Measurements from ENCODE around the gene IL1RAPL2. TPM values are rescaled to one million over a fixed set of nuclear protein-coding genes. Genes with fewer than 3 reads are reported as not detected.
A peak's percentile ranks its signal among the peaks of the same experiment; 100 is the strongest.

Gene IL1RAPL2
- total RNA-seq, 4 donors from 2014 or later: not detected

DNA sequence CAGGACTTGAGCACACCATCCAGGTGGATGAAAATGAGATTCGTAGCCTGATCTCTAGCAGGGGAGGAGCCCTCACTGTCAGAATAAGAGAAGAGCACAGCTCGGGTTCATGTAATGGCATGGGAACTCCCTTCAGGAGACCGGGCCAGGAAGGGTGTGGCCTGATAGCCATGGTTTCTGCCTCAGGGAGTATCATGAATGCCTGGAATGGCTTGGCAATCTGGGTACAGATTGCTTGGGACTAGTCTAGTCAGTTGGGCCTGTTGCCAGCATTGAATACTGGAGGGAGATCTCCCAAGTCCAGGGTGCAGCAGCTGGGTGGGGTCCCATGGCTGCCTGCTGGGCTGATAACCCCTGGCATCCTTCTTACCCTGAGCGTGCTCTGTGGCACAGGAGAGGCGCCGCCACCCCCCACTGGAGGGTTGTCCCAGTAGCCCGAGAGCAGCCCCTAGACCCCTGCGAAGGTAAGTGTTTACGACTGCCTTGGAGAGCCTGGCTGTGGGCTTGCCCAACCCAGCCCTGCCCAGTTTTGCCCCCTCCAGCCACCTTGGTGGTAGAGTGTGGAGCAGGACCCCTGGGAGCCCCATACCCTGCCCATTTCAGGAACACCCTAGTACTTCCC lies 355.7 kb downstream of the IL1RAPL2 start:
- Histone ChIP-seq H3K27ac (no peak overlapping the region), H3K27me3 (no peaks in the 10 kb centered on the region), H3K4me1 (no peaks in the 10 kb centered on the region), H3K36me3 (no peaks in the 10 kb centered on the region), H3K4me3 (no peak overlapping the region), H3K9me3 (no peaks in the 10 kb centered on the region)
- ATAC-seq (no peak), DNase-seq (no peak)
- TF ChIP-seq POLR2A (IDR thresholded peaks at IDR 0.05): no peak
- TF ChIP-seq, protein P1, sequence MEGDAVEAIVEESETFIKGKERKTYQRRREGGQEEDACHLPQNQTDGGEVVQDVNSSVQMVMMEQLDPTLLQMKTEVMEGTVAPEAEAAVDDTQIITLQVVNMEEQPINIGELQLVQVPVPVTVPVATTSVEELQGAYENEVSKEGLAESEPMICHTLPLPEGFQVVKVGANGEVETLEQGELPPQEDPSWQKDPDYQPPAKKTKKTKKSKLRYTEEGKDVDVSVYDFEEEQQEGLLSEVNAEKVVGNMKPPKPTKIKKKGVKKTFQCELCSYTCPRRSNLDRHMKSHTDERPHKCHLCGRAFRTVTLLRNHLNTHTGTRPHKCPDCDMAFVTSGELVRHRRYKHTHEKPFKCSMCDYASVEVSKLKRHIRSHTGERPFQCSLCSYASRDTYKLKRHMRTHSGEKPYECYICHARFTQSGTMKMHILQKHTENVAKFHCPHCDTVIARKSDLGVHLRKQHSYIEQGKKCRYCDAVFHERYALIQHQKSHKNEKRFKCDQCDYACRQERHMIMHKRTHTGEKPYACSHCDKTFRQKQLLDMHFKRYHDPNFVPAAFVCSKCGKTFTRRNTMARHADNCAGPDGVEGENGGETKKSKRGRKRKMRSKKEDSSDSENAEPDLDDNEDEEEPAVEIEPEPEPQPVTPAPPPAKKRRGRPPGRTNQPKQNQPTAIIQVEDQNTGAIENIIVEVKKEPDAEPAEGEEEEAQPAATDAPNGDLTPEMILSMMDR (IDR thresholded peaks at IDR 0.05 in 4 of 5, conservative IDR thresholded peaks at IDR 0.05 in 1 of 5): no peak
- in situ Hi-C loops (cut with MboI; ENCODE audit: low sequenced_read_pairs in 4 of 4) (no loop called here), intact Hi-C loops (cut with DNase I; ENCODE audit: low total_unique reads) (no loop called here)

DNA sequence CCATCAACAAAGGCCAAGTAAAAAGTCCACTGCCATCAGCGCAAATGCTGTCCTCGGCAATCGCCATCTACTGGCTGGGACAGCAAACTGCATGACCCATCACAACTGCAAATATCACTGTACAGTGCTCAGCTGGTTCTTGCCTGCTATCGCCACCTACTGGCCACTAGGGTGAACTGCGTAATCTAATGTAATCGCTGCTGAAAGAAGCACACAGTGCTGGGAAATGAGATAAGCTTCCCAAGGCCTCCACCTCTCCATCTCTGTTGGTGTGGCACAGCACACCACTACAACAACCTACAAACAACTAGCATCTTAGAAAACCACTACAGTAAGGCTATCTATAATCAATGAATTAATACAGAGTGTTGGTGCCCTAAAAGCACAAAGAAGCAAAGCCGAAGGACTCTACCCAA lies 356.2 kb downstream of the IL1RAPL2 start:
- TF ChIP-seq, protein P1 (IDR thresholded peaks at IDR 0.05 in 4 of 5, conservative IDR thresholded peaks at IDR 0.05 in 1 of 5): peak in 4 of 5 experiments; percentile 29 to 74 (median 49)
- TF ChIP-seq POLR2A (IDR thresholded peaks at IDR 0.05): no peak
- intact Hi-C loops (cut with DNase I; ENCODE audit: low total_unique reads): no loop called here
- Histone ChIP-seq H3K27ac (no peak overlapping the region), H3K36me3 (no peaks in the 10 kb centered on the region), H3K4me1 (no peaks in the 10 kb centered on the region), H3K9me3 (no peaks in the 10 kb centered on the region), H3K27me3 (no peaks in the 10 kb centered on the region), H3K4me3 (no peak overlapping the region)
- in situ Hi-C loops (cut with MboI; ENCODE audit: low sequenced_read_pairs in 4 of 4): no loop called here
- DNase-seq (peak; percentile 1 to 10), ATAC-seq (no peak)

GRCh38 chrX:104929324-104929723 lies 363.3 kb downstream of the IL1RAPL2 start:
- Histone ChIP-seq H3K9me3 (no peaks in the 10 kb centered on the region), H3K4me3 (no peak overlapping the region), H3K27ac (no peak overlapping the region), H3K36me3 (no peaks in the 10 kb centered on the region), H3K4me1 (no peaks in the 10 kb centered on the region), H3K27me3 (peaks cover 0 to 6% (median 3%) of the 10 kb centered on the region in 3 donors)
- in situ Hi-C loops (cut with MboI; ENCODE audit: low sequenced_read_pairs in 4 of 4): no loop called here
- no peak for ATAC-seq
- TF ChIP-seq POLR2A (IDR thresholded peaks at IDR 0.05): no peak
- TF ChIP-seq, protein P1 (IDR thresholded peaks at IDR 0.05 in 4 of 5, conservative IDR thresholded peaks at IDR 0.05 in 1 of 5): no peak
- no peak for DNase-seq
- intact Hi-C loops (cut with DNase I; ENCODE audit: low total_unique reads): no loop called here

GRCh38 chrX:104935581-104935980 lies 369.6 kb downstream of the IL1RAPL2 start:
- Histone ChIP-seq H3K27ac (no peak overlapping the region), H3K27me3 (peaks cover 0 to 6% (median 0%) of the 10 kb centered on the region in 3 donors), H3K36me3 (no peaks in the 10 kb centered on the region), H3K9me3 (no peaks in the 10 kb centered on the region), H3K4me1 (no peaks in the 10 kb centered on the region), H3K4me3 (no peak overlapping the region)
- DNase-seq: no peak
- in situ Hi-C loops (cut with MboI; ENCODE audit: low sequenced_read_pairs in 4 of 4): no loop called here
- TF ChIP-seq POLR2A (IDR thresholded peaks at IDR 0.05): no peak
- TF ChIP-seq, protein P1 (IDR thresholded peaks at IDR 0.05 in 4 of 5, conservative IDR thresholded peaks at IDR 0.05 in 1 of 5): no peak
- intact Hi-C loops (cut with DNase I; ENCODE audit: low total_unique reads): no loop called here
- no peak for ATAC-seq

DNA sequence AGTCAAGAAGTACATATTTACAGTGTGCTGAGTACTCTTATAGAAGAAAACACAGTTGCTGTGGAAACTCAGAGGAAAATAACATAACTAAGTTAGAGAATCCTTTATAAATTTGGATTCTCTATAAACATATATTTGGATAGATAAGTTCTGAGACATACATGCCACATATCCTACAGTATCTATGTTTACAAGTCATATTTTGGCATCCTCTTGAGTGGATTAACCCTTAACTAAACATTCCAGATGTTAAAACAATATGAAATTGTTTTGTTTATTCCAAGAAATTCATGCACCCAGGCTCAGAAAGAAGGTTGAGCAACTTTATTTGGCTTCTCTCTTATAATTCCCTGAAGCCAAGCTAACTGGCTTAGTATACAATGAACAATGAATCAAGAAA lies 387.3 kb downstream of the IL1RAPL2 start:
- H3K9me3 ChIP-seq: no peaks in the 10 kb centered on the region
- no peak overlapping the region for H3K27ac ChIP-seq
- no peak for TF ChIP-seq POLR2A (IDR thresholded peaks at IDR 0.05)
- DNase-seq (no peak), ATAC-seq (no peak)
- no peak overlapping the region for H3K4me3 ChIP-seq
- in situ Hi-C loops (cut with MboI; ENCODE audit: low sequenced_read_pairs in 4 of 4) (no loop called here), intact Hi-C loops (cut with DNase I; ENCODE audit: low total_unique reads) (no loop called here)
- no peaks in the 10 kb centered on the region for H3K27me3 ChIP-seq
- H3K36me3 ChIP-seq: no peaks in the 10 kb centered on the region
- no peaks in the 10 kb centered on the region for H3K4me1 ChIP-seq
